HUES48 (cell line): ENCODE measurements around the gene UQCR10.

Experiments used
- H3K27ac ChIP-seq: one replicate; pipeline ENCODE4 v1.7.0; 2013; ENCODE audit warnings: low read depth, low read length, inconsistent platforms
- H3K27me3 ChIP-seq: 2 replicates; pipeline ENCODE4 v1.6.1; 2013; ENCODE audit warnings: mild to moderate bottlenecking, low read length; ENCODE audit not compliant: control insufficient read depth, insufficient read depth
- H3K36me3 ChIP-seq: 2 replicates; pipeline ENCODE4 v1.6.1; 2013; ENCODE audit warnings: low read length; ENCODE audit not compliant: control insufficient read depth, insufficient read depth
- H3K4me1 ChIP-seq: 2 replicates; pipeline ENCODE4 v1.6.1; 2013; ENCODE audit warnings: mild to moderate bottlenecking, low read length; ENCODE audit not compliant: control insufficient read depth, insufficient read depth
- H3K4me3 ChIP-seq: 2 replicates; pipeline ENCODE4 v1.5.1; 2013; ENCODE audit warnings: mild to moderate bottlenecking, low read depth, low read length
- H3K9ac ChIP-seq: 2 replicates; pipeline ENCODE4 v1.6.1; 2013; ENCODE audit warnings: mild to moderate bottlenecking, low read depth, low read length, moderate library complexity
- H3K9me3 ChIP-seq: 2 replicates; pipeline ENCODE4 v1.6.1; 2013; ENCODE audit warnings: low read length; ENCODE audit not compliant: control insufficient read depth, insufficient read depth

Gene UQCR10

GRCh38 chr22:29766632-29767170, 468 bp upstream of the UQCR10 start, which contains the start of gene ZMAT5:
TSS of gene ZMAT5 (minus strand) at chr22:29767007. CDS start at chr22:29748544, 18,463 bp downstream.
- Histone ChIP-seq H3K4me1 (peaks cover 10% of the 10 kb centered on the region), H3K27me3 (no peaks in the 10 kb centered on the region)

DNA sequence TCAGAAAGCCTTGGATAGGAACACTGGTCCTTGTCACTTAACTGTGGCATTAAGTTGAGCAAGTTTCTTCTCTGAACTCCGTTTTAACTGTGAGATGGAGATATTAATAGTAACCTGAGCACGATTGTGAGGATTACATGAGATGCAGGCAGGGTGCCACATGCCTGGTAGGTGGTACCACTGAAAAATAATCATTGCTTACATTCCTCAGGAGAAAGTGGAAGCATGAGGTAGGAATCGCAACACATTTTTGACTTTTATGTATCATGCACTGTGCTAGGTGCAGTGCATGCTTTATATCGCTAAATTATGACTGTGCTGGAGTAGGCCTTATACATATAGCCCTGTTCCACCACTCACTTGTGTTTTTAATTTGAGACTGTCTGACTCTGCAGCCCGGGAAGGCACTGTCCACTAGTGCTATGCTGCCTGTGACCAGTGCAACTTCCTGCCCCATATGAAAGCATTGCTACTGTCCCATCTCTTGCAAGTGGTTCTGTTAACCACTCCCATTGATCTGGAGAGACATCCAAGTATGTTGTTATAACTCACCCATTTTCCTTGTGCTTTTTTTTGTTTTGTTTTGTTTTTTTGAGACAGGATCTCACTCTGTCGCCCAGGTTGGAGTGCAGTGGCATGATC, 1.0 kb downstream of the UQCR10 start:
- Histone ChIP-seq H3K9ac (peak overlapping the region; percentile 84; the same call in 1 of the 2 replicates), H3K4me3 (peak overlapping the region; percentile 98), H3K36me3 (peaks cover 20% of the 10 kb centered on the region), H3K9me3 (no peaks in the 10 kb centered on the region), H3K27me3 (no peaks in the 10 kb centered on the region), H3K4me1 (peaks cover 10% of the 10 kb centered on the region), H3K27ac (no peak overlapping the region)

More at GRCh38 chr22:29766632-29767170, 468 bp upstream of the UQCR10 start, which contains the start of gene ZMAT5:
- Histone ChIP-seq H3K4me3 (peak within 1 kb of the TSS; percentile 98), H3K27ac (peak within 1 kb of the TSS; percentile 91), H3K9me3 (no peaks in the 10 kb centered on the region), H3K36me3 (peaks cover 20% of the 10 kb centered on the region), H3K9ac (peak within 1 kb of the TSS; percentile 84)

- H3K4me1 ChIP-seq = peaks cover 10% of the 10 kb centered on the region
- no peak overlapping the region for H3K27ac ChIP-seq
- peaks cover 20% of the 10 kb centered on the region for H3K36me3 ChIP-seq
- H3K4me3 ChIP-seq = no peak overlapping the region
- H3K27me3 ChIP-seq = no peaks in the 10 kb centered on the region
- no peak overlapping the region for H3K9ac ChIP-seq
- H3K9me3 ChIP-seq = no peaks in the 10 kb centered on the region
These were observed 2.7 kb downstream of the UQCR10 start for GRCh38 chr22:29769723-29770321.

DNA sequence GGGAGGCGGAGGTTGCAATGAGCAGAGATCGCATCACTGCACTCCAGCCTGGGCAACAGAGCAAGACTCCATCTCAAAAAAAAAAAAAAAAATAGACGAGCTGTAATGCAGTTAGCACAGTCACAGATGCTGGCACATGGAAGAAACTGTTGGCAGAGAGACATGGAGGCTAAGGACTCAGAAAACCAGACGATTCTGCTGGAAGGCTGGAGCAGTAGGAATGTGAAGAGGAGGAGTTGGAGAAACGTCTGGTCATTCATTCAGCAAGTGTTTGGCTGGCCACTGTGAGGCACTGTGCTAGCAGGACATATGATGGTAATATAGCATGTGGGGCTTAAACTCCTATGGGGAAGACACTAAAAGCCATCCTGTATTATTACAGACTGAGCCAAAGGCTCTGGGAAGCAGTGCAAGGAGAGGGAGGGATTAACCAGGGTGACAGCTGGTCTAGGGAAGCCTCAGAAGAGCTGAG, 5.0 kb downstream of the UQCR10 start:
- H3K27ac ChIP-seq = no peak overlapping the region
- no peaks in the 10 kb centered on the region for H3K27me3 ChIP-seq
- no peak overlapping the region for H3K4me3 ChIP-seq
- H3K9ac ChIP-seq = no peak overlapping the region
- H3K4me1 ChIP-seq = peaks cover 4% of the 10 kb centered on the region
- H3K9me3 ChIP-seq = no peaks in the 10 kb centered on the region
- peaks cover 20% of the 10 kb centered on the region for H3K36me3 ChIP-seq

DNA sequence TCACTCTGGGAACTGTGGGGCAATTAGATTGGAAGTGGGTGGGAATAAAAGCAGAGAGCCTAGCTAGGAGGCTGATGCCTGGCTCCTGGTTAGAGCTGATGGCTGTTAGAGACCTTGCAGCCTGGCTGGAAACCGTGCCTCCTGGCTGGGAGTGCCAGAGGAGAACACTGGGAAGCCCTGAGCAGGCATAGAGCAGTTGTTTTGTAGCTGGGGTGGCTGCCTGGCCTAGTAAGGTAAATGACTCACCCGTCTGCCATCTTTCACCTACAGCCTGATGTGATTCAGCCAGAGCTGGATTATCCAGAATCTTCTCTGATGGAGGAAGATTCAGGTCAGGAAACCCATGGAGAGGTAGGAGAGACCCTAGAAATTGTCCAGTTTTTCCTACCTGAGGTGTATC, 6.1 kb downstream of the UQCR10 start:
- H3K4me3 ChIP-seq = no peak overlapping the region
- no peaks in the 10 kb centered on the region for H3K9me3 ChIP-seq
- H3K9ac ChIP-seq = no peak overlapping the region
- H3K27ac ChIP-seq = no peak overlapping the region
- peaks cover 20% of the 10 kb centered on the region for H3K36me3 ChIP-seq
- no peaks in the 10 kb centered on the region for H3K27me3 ChIP-seq
- H3K4me1 ChIP-seq = peaks cover 2% of the 10 kb centered on the region

DNA sequence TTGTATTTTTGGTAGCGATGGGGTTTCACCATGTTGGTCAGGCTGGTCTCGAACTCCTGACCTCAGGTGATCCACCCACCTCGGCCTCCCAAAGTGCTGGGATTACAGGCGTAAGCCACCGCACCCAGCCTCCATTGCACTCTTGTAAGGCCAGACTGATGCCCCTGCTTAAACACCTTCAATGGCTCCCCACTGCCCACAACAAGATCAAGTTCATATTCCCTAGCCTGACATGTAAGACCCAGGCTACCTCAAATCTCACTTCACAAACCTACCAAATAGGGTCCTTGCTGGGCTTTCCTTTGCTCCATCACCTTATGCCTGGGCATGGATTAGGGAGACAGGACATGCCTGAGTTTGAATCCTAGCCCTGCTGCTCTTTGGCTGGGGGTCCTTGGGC, 13.1 kb downstream of the UQCR10 start:
- Histone ChIP-seq H3K36me3 (no peaks in the 10 kb centered on the region), H3K9ac (no peak overlapping the region), H3K27ac (no peak overlapping the region), H3K27me3 (no peaks in the 10 kb centered on the region), H3K4me1 (peaks cover 11% of the 10 kb centered on the region; the same call in 1 of the 2 replicates), H3K4me3 (no peak overlapping the region), H3K9me3 (no peaks in the 10 kb centered on the region)

- Histone ChIP-seq H3K9ac (peak overlapping the region; percentile 33; the same call in 1 of the 2 replicates), H3K27ac (no peak overlapping the region), H3K27me3 (no peaks in the 10 kb centered on the region), H3K36me3 (no peaks in the 10 kb centered on the region), H3K4me3 (no peak overlapping the region), H3K9me3 (no peaks in the 10 kb centered on the region), H3K4me1 (peaks cover 11% of the 10 kb centered on the region; the same call in 1 of the 2 replicates)
These were observed 13.8 kb downstream of the UQCR10 start for GRCh38 chr22:29780748-29781676.

GRCh38 chr22:29782061-29782845, 15.1 kb downstream of the UQCR10 start:
- H3K27me3 ChIP-seq = no peaks in the 10 kb centered on the region
- H3K36me3 ChIP-seq = no peaks in the 10 kb centered on the region
- no peak overlapping the region for H3K4me3 ChIP-seq
- H3K4me1 ChIP-seq = peaks cover 11% of the 10 kb centered on the region; the same call in 1 of the 2 replicates
- no peak overlapping the region for H3K27ac ChIP-seq
- H3K9ac ChIP-seq = no peak overlapping the region
- H3K9me3 ChIP-seq = no peaks in the 10 kb centered on the region

DNA sequence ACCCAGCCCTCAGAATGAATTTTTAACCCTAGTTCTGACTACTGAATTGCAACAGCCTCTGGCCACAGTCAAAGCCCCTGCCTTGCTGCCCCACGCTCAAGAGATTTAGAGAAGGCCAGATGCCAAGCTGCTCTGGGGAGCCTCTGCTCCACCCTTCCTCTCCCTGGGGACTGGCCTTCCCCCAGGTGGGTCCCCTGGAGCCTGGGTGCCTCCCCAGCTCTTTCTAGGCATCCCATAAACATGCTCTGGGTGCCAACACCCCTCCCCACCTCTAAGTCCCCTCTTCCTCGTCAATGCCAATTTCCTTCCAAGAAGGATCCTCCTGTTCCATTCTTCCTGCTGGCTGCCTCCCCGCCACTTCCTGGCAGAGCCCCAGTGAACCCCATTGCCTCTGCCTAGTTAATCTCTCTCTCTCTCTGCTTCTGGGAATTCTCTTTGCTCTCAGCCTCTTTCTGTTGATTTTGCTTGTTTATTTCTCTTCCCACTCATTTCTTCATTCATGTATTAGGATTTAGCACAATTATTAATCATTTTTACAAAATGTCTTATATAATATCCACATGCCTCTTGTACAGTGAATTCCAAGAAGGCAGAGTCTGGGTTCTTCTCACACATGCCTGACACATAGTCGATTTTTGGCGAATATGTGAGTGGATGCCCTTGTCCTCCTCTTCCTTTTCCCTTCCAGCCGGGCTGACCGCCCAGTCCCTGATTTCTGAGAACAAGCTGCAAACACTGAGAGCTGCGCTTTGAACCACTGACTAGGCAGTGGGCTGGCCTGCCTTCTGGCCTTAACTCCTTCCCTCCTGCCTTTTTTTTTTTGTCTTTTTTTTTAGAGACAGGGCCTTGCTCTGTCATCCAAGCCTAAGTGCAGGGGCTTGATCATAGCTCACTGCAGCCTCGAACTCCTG, 17.5 kb downstream of the UQCR10 start:
- Histone ChIP-seq H3K27me3 (no peaks in the 10 kb centered on the region), H3K9me3 (no peaks in the 10 kb centered on the region), H3K9ac (no peak overlapping the region), H3K4me1 (peaks cover 11% of the 10 kb centered on the region; the same call in 1 of the 2 replicates), H3K4me3 (no peak overlapping the region), H3K27ac (no peak overlapping the region), H3K36me3 (peaks cover 19% of the 10 kb centered on the region)
